GM23338 (cell line): ENCODE data around the gene CDHR4. TPM values are rescaled to one million over a fixed set of nuclear protein-coding genes. Genes with fewer than 3 reads are reported as not detected.

Experiments
- ATAC-seq: fragments of 200-7000 bp; cut with Tn5 transposase; 3 replicates; pipeline ENCODE4 v1.9.1; 2020
- DNase-seq: peaks from one replicate; pipeline ENCODE4 v3.0.0-alpha.2; 2015; ENCODE audit warnings: low spot score
- H2AFZ ChIP-seq: fragments of 200-600 bp; sonication (generic); 2 replicates; pipeline ENCODE4 v1.8.0; 2016; ENCODE audit warnings: antibody characterized with exemption, mild to moderate bottlenecking, moderate library complexity
- H3F3A ChIP-seq: fragments of 200-600 bp; sonication (generic); replicated peaks from 2 replicates; pipeline ENCODE4 v1.8.0; 2017; ENCODE audit warnings: antibody characterized with exemption, mixed run types, low read depth
- H3K27ac ChIP-seq: fragments of 200-600 bp; sonication (generic); 2 replicates; pipeline ENCODE4 v1.6.1; 2016; ENCODE audit warnings: low read depth
- H3K27me3 ChIP-seq: fragments of 200-600 bp; sonication (generic); 2 replicates; pipeline ENCODE4 v1.8.0; 2016; ENCODE audit warnings: mild to moderate bottlenecking, mixed run types, moderate library complexity; ENCODE audit not compliant: insufficient read depth
- H3K36me3 ChIP-seq: fragments of 200-600 bp; sonication (generic); 2 replicates; pipeline ENCODE4 v1.8.0; 2016; ENCODE audit warnings: mild to moderate bottlenecking; ENCODE audit not compliant: insufficient read depth
- H3K4me1 ChIP-seq: fragments of 200-600 bp; sonication (generic); 2 replicates; pipeline ENCODE4 v1.8.0; 2016; ENCODE audit warnings: mild to moderate bottlenecking, moderate library complexity; ENCODE audit not compliant: insufficient read depth
- H3K4me2 ChIP-seq: fragments of 200-600 bp; sonication (generic); 2 replicates; pipeline ENCODE4 v1.7.1; 2017; ENCODE audit warnings: mixed run types
- H3K4me3 ChIP-seq: fragments of 200-600 bp; sonication (generic); 2 replicates; pipeline ENCODE4 v1.6.1; 2016; ENCODE audit warnings: mixed run types
- H3K79me2 ChIP-seq: fragments of 200-600 bp; sonication (generic); replicated peaks from 2 replicates; pipeline ENCODE4 v1.8.0; 2017; ENCODE audit warnings: mild to moderate bottlenecking; ENCODE audit not compliant: insufficient read depth
- H3K9me2 ChIP-seq: fragments of 200-600 bp; sonication (generic); 2 replicates; pipeline ENCODE4 v1.8.0; 2017; ENCODE audit not compliant: insufficient read depth
- H4K20me1 ChIP-seq: fragments of 200-600 bp; sonication (generic); replicated peaks from 2 replicates; pipeline ENCODE4 v1.8.0; 2017; ENCODE audit warnings: mild to moderate bottlenecking; ENCODE audit not compliant: insufficient read depth
- H3K27ac Mint-ChIP-seq: 2 replicates; pipeline ENCODE4 v1.8.0; 2020; ENCODE audit warnings: inconsistent platforms, mild to moderate bottlenecking, moderate library complexity, mixed read lengths
- H3K27me3 Mint-ChIP-seq: 3 replicates; pipeline ENCODE4 v1.8.0; 2022; ENCODE audit warnings: low read depth, mild to moderate bottlenecking, moderate library complexity, mixed read lengths, inconsistent platforms; ENCODE audit not compliant: insufficient read depth, poor library complexity
- H3K36me3 Mint-ChIP-seq: 3 replicates; pipeline ENCODE4 v1.8.0; 2021; ENCODE audit warnings: low read depth, mild to moderate bottlenecking, inconsistent platforms, moderate library complexity, mixed read lengths
- H3K4me1 Mint-ChIP-seq: 3 replicates; pipeline ENCODE4 v1.8.0; 2020; ENCODE audit warnings: mild to moderate bottlenecking, inconsistent platforms, mixed read lengths
- H3K4me3 Mint-ChIP-seq: 3 replicates; pipeline ENCODE4 v1.8.0; 2021; ENCODE audit warnings: moderate library complexity, mild to moderate bottlenecking, inconsistent platforms, mixed read lengths
- H3K9me3 Mint-ChIP-seq: 3 replicates; pipeline ENCODE4 v1.8.0; 2020; ENCODE audit warnings: moderate library complexity, mild to moderate bottlenecking, inconsistent platforms, mixed read lengths
- CREB1 ChIP-seq: fragments of 250-450 bp; sonication (Bioruptor Pico); IDR thresholded peaks from 2 replicates; pipeline ENCODE4 v1.5.0; 2020; ENCODE audit warnings: low read depth, mild to moderate bottlenecking, moderate library complexity
- EZH2phosphoT487 ChIP-seq: fragments of 200-600 bp; sonication (generic); IDR thresholded peaks from one replicate; pipeline ENCODE4 v1.8.1; 2018; ENCODE audit warnings: antibody characterized with exemption; ENCODE audit not compliant: unreplicated experiment
- NANOG ChIP-seq: IDR thresholded peaks from 2 replicates; pipeline ENCODE4 v1.6.1; 2016; ENCODE audit warnings: antibody characterized with exemption, borderline replicate concordance
- POLR2AphosphoS5 ChIP-seq: IDR thresholded peaks from 2 replicates; pipeline ENCODE4 v1.6.1; 2016; ENCODE audit warnings: antibody characterized with exemption, low read depth
- STAT1 ChIP-seq: IDR thresholded peaks from one replicate; pipeline ENCODE4 v1.6.1; 2016; ENCODE audit warnings: antibody characterized with exemption; ENCODE audit not compliant: unreplicated experiment
- ZNF114 ChIP-seq: fragments of 250-450 bp; sonication (Bioruptor Pico); IDR thresholded peaks from 2 replicates; pipeline ENCODE4 v1.5.0; 2020; ENCODE audit warnings: mild to moderate bottlenecking, moderate library complexity
- polyA plus RNA-seq: library from polyadenylated mRNA; unstranded; fragments of >200 nt; fragmentation: Nextera tagmentation; extraction: Ambion mirVana; gene quantifications from 2 replicates; pipeline ENCODE4 v1.2.1, GENCODE V29; 2016
- total RNA-seq: library from RNA; depleted of rRNA; stranded (reverse); fragments of >200 nt; shearing (Covaris generic); gene quantifications from 2 replicates; pipeline ENCODE4 v1.2.3, GENCODE V29; 2014
- TF ChIP-seq, protein P1 (sequence below): fragments of 250-450 bp; sonication (Bioruptor Pico); IDR thresholded peaks from 2 replicates; pipeline ENCODE4 v1.5.0; 2020; ENCODE audit warnings: mild to moderate bottlenecking, moderate library complexity
- TF ChIP-seq, protein P2 (sequence below): IDR thresholded peaks from one replicate; pipeline ENCODE4 v1.6.1; 2018; ENCODE audit warnings: antibody characterized with exemption; ENCODE audit not compliant: unreplicated experiment
- TF ChIP-seq, protein P3 (sequence below), 2 experiments: fragments of 200-600 bp in 1 of 2; sonication (generic) in 1 of 2; conservative IDR thresholded peaks; 2 replicates each; pipeline versions ENCODE4 v1.5.1 to v1.6.1; 2016 to 2017; ENCODE audit warnings: antibody characterized with exemption in 2 of 2, low read depth in 2 of 2, mild to moderate bottlenecking in 2 of 2, moderate library complexity in 1 of 2
- TF ChIP-seq, protein P4 (sequence below): IDR thresholded peaks from 2 replicates; pipeline ENCODE4 v1.6.1; 2016; ENCODE audit warnings: antibody characterized with exemption

Gene CDHR4
- total and polyA plus RNA-seq, 2 experiments from 2014 or later = 0.24 to 0.26 TPM

DNA sequence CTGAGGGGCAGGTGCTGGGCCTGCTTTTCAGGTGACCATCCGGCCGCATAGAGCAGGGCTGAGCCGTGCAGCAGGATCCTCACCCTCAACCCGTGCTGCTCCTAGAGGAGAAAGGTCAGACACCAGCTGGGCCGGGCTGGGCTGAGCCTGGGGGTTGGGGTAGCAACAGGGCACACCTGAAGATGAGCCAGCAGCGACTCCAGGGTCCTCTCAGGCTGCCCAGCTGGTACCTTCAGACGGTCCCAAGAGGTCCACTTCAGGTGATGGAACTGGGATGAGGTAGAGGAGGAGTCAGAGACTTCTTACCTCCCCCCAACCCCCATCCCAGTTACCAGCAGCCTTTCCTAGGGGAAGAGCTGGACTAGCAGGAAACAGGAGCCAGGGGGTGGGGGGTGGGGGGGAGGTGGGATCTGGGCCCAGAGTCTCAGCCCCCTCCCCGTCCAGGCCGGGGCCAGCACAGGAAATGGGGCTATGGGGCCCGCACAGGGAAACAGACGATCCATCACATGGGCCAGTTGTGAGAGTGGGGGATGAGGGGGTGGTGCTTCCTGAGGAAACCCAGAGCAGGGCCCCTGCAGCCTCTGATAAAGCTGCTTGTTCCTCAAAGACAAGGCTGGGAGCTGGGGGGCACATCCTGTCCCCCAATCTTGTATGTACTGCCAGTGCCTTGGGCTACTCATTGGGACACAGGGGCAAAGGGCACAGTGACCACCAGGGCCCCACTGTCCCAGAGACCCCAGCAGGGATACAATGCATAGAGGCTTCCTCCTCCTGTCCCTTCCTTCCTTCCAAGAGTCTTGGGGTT, 6.4 kb upstream of the CDHR4 start (continued):
- TF ChIP-seq, protein P1, sequence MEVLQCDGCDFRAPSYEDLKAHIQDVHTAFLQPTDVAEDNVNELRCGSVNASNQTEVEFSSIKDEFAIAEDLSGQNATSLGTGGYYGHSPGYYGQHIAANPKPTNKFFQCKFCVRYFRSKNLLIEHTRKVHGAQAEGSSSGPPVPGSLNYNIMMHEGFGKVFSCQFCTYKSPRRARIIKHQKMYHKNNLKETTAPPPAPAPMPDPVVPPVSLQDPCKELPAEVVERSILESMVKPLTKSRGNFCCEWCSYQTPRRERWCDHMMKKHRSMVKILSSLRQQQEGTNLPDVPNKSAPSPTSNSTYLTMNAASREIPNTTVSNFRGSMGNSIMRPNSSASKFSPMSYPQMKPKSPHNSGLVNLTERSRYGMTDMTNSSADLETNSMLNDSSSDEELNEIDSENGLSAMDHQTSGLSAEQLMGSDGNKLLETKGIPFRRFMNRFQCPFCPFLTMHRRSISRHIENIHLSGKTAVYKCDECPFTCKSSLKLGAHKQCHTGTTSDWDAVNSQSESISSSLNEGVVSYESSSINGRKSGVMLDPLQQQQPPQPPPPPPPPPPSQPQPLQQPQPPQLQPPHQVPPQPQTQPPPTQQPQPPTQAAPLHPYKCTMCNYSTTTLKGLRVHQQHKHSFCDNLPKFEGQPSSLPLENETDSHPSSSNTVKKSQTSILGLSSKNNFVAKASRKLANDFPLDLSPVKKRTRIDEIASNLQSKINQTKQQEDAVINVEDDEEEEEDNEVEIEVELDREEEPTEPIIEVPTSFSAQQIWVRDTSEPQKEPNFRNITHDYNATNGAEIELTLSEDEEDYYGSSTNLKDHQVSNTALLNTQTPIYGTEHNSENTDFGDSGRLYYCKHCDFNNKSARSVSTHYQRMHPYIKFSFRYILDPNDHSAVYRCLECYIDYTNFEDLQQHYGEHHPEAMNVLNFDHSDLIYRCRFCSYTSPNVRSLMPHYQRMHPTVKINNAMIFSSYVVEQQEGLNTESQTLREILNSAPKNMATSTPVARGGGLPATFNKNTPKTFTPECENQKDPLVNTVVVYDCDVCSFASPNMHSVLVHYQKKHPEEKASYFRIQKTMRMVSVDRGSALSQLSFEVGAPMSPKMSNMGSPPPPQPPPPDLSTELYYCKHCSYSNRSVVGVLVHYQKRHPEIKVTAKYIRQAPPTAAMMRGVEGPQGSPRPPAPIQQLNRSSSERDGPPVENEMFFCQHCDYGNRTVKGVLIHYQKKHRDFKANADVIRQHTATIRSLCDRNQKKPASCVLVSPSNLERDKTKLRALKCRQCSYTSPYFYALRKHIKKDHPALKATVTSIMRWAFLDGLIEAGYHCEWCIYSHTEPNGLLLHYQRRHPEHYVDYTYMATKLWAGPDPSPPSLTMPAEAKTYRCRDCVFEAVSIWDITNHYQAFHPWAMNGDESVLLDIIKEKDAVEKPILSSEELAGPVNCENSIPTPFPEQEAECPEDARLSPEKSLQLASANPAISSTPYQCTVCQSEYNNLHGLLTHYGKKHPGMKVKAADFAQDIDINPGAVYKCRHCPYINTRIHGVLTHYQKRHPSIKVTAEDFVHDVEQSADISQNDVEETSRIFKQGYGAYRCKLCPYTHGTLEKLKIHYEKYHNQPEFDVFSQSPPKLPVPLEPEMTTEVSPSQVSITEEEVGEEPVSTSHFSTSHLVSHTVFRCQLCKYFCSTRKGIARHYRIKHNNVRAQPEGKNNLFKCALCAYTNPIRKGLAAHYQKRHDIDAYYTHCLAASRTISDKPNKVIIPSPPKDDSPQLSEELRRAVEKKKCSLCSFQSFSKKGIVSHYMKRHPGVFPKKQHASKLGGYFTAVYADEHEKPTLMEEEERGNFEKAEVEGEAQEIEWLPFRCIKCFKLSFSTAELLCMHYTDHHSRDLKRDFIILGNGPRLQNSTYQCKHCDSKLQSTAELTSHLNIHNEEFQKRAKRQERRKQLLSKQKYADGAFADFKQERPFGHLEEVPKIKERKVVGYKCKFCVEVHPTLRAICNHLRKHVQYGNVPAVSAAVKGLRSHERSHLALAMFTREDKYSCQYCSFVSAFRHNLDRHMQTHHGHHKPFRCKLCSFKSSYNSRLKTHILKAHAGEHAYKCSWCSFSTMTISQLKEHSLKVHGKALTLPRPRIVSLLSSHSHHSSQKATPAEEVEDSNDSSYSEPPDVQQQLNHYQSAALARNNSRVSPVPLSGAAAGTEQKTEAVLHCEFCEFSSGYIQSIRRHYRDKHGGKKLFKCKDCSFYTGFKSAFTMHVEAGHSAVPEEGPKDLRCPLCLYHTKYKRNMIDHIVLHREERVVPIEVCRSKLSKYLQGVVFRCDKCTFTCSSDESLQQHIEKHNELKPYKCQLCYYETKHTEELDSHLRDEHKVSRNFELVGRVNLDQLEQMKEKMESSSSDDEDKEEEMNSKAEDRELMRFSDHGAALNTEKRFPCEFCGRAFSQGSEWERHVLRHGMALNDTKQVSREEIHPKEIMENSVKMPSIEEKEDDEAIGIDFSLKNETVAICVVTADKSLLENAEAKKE (CRISPR knock-in tag) = no peak
- 0 out of 2 replicates have a peak, but pooled peaks have one; percentile 27 for TF ChIP-seq POLR2AphosphoS5

DNA sequence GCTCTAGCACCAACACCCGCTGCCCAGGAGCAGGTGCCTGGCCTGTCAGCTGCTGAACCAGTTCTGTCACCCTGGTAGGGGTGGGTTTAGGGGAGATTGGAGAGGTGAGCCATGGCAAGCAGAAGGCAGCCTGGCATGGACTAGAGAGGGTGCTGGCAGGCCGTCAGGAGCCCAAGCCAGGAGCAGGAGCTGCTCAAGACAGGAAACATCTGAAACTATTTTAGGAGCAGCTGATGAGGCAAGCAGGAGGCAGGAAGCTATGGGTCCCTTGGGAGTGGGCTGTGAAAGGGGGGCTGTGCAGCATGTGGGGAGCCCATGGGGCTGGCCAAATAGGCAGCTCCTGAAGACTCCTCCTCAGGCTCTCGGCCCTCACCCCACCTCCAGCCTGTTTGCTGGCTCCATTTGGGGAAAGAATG, 5.7 kb upstream of the CDHR4 start:
- Histone ChIP-seq H3F3A (peaks cover 15% of the 10 kb centered on the region; the same call in 1 of the 2 replicates), H3K27ac (no peak overlapping the region)
- H3K27ac Mint-ChIP-seq = no peak overlapping the region

More for the DNA sequence above, 5.7 kb upstream of the CDHR4 start:
- peaks cover 34% of the 10 kb centered on the region for H3K4me1 ChIP-seq
- Mint-ChIP-seq H3K27me3 (peaks cover 25% of the 10 kb centered on the region), H3K36me3 (no peaks in the 10 kb centered on the region), H3K9me3 (no peaks in the 10 kb centered on the region), H3K4me3 (peak overlapping the region; percentile 48), H3K4me1 (peaks cover 40% of the 10 kb centered on the region)
- peak overlapping the region; percentile 34; the same call in 1 of the 2 replicates for H3K4me3 ChIP-seq
- no peak overlapping the region for H2AFZ ChIP-seq
- H3K79me2 ChIP-seq = no peaks in the 10 kb centered on the region
- ATAC-seq (no peak), DNase-seq (no peak)
- no peaks in the 10 kb centered on the region for H3K36me3 ChIP-seq
- H3K9me2 ChIP-seq = no peaks in the 10 kb centered on the region
- TF ChIP-seq, protein P2, sequence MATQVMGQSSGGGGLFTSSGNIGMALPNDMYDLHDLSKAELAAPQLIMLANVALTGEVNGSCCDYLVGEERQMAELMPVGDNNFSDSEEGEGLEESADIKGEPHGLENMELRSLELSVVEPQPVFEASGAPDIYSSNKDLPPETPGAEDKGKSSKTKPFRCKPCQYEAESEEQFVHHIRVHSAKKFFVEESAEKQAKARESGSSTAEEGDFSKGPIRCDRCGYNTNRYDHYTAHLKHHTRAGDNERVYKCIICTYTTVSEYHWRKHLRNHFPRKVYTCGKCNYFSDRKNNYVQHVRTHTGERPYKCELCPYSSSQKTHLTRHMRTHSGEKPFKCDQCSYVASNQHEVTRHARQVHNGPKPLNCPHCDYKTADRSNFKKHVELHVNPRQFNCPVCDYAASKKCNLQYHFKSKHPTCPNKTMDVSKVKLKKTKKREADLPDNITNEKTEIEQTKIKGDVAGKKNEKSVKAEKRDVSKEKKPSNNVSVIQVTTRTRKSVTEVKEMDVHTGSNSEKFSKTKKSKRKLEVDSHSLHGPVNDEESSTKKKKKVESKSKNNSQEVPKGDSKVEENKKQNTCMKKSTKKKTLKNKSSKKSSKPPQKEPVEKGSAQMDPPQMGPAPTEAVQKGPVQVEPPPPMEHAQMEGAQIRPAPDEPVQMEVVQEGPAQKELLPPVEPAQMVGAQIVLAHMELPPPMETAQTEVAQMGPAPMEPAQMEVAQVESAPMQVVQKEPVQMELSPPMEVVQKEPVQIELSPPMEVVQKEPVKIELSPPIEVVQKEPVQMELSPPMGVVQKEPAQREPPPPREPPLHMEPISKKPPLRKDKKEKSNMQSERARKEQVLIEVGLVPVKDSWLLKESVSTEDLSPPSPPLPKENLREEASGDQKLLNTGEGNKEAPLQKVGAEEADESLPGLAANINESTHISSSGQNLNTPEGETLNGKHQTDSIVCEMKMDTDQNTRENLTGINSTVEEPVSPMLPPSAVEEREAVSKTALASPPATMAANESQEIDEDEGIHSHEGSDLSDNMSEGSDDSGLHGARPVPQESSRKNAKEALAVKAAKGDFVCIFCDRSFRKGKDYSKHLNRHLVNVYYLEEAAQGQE = no peak
- TF ChIP-seq CREB1 (no peak), EZH2phosphoT487 (no peak), ZNF114 (CRISPR knock-in tag) (no peak), POLR2AphosphoS5 (no peak), STAT1 (no peak), NANOG (no peak)
- TF ChIP-seq, protein P3, sequence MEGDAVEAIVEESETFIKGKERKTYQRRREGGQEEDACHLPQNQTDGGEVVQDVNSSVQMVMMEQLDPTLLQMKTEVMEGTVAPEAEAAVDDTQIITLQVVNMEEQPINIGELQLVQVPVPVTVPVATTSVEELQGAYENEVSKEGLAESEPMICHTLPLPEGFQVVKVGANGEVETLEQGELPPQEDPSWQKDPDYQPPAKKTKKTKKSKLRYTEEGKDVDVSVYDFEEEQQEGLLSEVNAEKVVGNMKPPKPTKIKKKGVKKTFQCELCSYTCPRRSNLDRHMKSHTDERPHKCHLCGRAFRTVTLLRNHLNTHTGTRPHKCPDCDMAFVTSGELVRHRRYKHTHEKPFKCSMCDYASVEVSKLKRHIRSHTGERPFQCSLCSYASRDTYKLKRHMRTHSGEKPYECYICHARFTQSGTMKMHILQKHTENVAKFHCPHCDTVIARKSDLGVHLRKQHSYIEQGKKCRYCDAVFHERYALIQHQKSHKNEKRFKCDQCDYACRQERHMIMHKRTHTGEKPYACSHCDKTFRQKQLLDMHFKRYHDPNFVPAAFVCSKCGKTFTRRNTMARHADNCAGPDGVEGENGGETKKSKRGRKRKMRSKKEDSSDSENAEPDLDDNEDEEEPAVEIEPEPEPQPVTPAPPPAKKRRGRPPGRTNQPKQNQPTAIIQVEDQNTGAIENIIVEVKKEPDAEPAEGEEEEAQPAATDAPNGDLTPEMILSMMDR (conservative IDR thresholded peaks at IDR 0.05; ENCODE audit: low read depth in 2 of 2) = no peak
- TF ChIP-seq, protein P4, sequence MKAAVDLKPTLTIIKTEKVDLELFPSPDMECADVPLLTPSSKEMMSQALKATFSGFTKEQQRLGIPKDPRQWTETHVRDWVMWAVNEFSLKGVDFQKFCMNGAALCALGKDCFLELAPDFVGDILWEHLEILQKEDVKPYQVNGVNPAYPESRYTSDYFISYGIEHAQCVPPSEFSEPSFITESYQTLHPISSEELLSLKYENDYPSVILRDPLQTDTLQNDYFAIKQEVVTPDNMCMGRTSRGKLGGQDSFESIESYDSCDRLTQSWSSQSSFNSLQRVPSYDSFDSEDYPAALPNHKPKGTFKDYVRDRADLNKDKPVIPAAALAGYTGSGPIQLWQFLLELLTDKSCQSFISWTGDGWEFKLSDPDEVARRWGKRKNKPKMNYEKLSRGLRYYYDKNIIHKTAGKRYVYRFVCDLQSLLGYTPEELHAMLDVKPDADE = no peak
- no peaks in the 10 kb centered on the region for H4K20me1 ChIP-seq
- H3K27me3 ChIP-seq = peaks cover 15% of the 10 kb centered on the region
- peak overlapping the region; percentile 74 for H3K4me2 ChIP-seq
